Karpas-422 (cell line): ENCODE data around the gene SLC66A3. TPM values are rescaled to one million over a fixed set of nuclear protein-coding genes. Genes with fewer than 3 reads are reported as not detected.
A peak's percentile ranks its signal among the peaks of the same experiment; 100 is the strongest.

Source experiments
- DNase-seq: peaks from one replicate; pipeline ENCODE4 v3.0.0-alpha.2; 2015
- H2AFZ ChIP-seq: fragments of 200-600 bp; sonication (generic); 2 replicates; pipeline ENCODE4 v1.6.1; 2014; ENCODE audit warnings: antibody characterized with exemption, low read length, mixed read lengths
- H3K27ac ChIP-seq: fragments of 200-600 bp; sonication (generic); 2 replicates; pipeline ENCODE4 v1.5.1; 2014; ENCODE audit warnings: mild to moderate bottlenecking, low read length, moderate library complexity
- H3K27me3 ChIP-seq: fragments of 200-600 bp; sonication (generic); 2 replicates; pipeline ENCODE4 v1.6.1; 2014; ENCODE audit warnings: low read length, mixed read lengths
- H3K36me3 ChIP-seq: fragments of 200-600 bp; sonication (generic); 2 replicates; pipeline ENCODE4 v1.6.1; 2014; ENCODE audit warnings: low read length, mixed read lengths; ENCODE audit not compliant: insufficient read depth
- H3K4me1 ChIP-seq: fragments of 200-600 bp; sonication (generic); 2 replicates; pipeline ENCODE4 v1.6.1; 2014; ENCODE audit warnings: mild to moderate bottlenecking, low read length, mixed read lengths
- H3K4me2 ChIP-seq: fragments of 200-600 bp; sonication (generic); 2 replicates; pipeline ENCODE4 v1.6.1; 2014; ENCODE audit warnings: low read length, low read depth, mild to moderate bottlenecking; ENCODE audit not compliant: poor library complexity, severe bottlenecking
- H3K4me3 ChIP-seq: fragments of 200-600 bp; sonication (generic); 2 replicates; pipeline ENCODE4 v1.5.1; 2014; ENCODE audit warnings: mild to moderate bottlenecking, antibody characterized with exemption, low read length, mixed read lengths
- H3K79me2 ChIP-seq: fragments of 200-600 bp; sonication (generic); 2 replicates; pipeline ENCODE4 v1.6.1; 2014; ENCODE audit warnings: mild to moderate bottlenecking, low read length, mixed read lengths
- H3K9ac ChIP-seq: fragments of 200-600 bp; sonication (generic); 2 replicates; pipeline ENCODE4 v1.6.0; 2014; ENCODE audit warnings: low read length
- H3K9me2 ChIP-seq: fragments of 200-600 bp; sonication (generic), shearing (Covaris generic); replicated peaks from 2 replicates; pipeline ENCODE4 v1.6.0; 2014; ENCODE audit warnings: mild to moderate bottlenecking, low read length, moderate library complexity; ENCODE audit not compliant: insufficient read depth
- H3K9me3 ChIP-seq: fragments of 300-700, 200-600 bp; sonication (generic); 2 replicates; pipeline ENCODE4 v1.6.1; 2014; ENCODE audit warnings: low read length, mixed read lengths
- H4K20me1 ChIP-seq: fragments of 200-600 bp; sonication (generic); 2 replicates; pipeline ENCODE4 v1.6.1; 2014; ENCODE audit warnings: mild to moderate bottlenecking, antibody characterized with exemption, low read length, low read depth; ENCODE audit not compliant: insufficient read depth
- total RNA-seq: library from RNA; depleted of rRNA; stranded (reverse); fragments of >200 nt; shearing (Covaris generic); gene quantifications from 2 replicates; pipeline ENCODE4 v1.2.3, GENCODE V29; 2014; ENCODE audit warnings: low replicate concordance; rRNA removed

Gene SLC66A3
- total RNA-seq, 1 experiment from 2014 or later: 18.2 TPM

GRCh38 chr2:11220445-11220844, 65.2 kb downstream of the SLC66A3 start:
- no peaks in the 10 kb centered on the region for H3K27me3 ChIP-seq
- no peaks in the 10 kb centered on the region for H3K36me3 ChIP-seq
- no peaks in the 10 kb centered on the region for H3K9me3 ChIP-seq
- H3K4me1 ChIP-seq: peaks cover 9% of the 10 kb centered on the region
- no peak overlapping the region for H3K9ac ChIP-seq
- no peak overlapping the region for H3K27ac ChIP-seq
- DNase-seq: no peak
- no peaks in the 10 kb centered on the region for H3K79me2 ChIP-seq
- H3K9me2 ChIP-seq: no peaks in the 10 kb centered on the region
- H2AFZ ChIP-seq: no peak overlapping the region
- no peaks in the 10 kb centered on the region for H4K20me1 ChIP-seq
- H3K4me3 ChIP-seq: no peak overlapping the region
- H3K4me2 ChIP-seq: no peak overlapping the region

GRCh38 chr2:11222845-11223244, 67.6 kb downstream of the SLC66A3 start:
- H3K4me1 ChIP-seq: peaks cover 12% of the 10 kb centered on the region
- H3K9me3 ChIP-seq: no peaks in the 10 kb centered on the region
- H3K27ac ChIP-seq: no peak overlapping the region
- H3K27me3 ChIP-seq: no peaks in the 10 kb centered on the region
- H3K4me3 ChIP-seq: no peak overlapping the region
- no peak for DNase-seq
- H2AFZ ChIP-seq: no peak overlapping the region
- no peak overlapping the region for H3K9ac ChIP-seq
- no peaks in the 10 kb centered on the region for H3K36me3 ChIP-seq
- no peaks in the 10 kb centered on the region for H3K79me2 ChIP-seq
- H3K4me2 ChIP-seq: no peak overlapping the region
- H3K9me2 ChIP-seq: no peaks in the 10 kb centered on the region
- H4K20me1 ChIP-seq: no peaks in the 10 kb centered on the region

- Histone ChIP-seq H3K9me3 (no peaks in the 10 kb centered on the region), H3K4me3 (no peak overlapping the region), H3K27me3 (no peaks in the 10 kb centered on the region), H3K9me2 (no peaks in the 10 kb centered on the region), H3K9ac (no peak overlapping the region), H4K20me1 (no peaks in the 10 kb centered on the region), H2AFZ (no peak overlapping the region), H3K36me3 (no peaks in the 10 kb centered on the region), H3K4me2 (peak overlapping the region; percentile 44), H3K79me2 (no peaks in the 10 kb centered on the region), H3K27ac (0 out of 2 replicates have a peak overlapping the region, but pooled peaks have one; percentile 10), H3K4me1 (peaks cover 12% of the 10 kb centered on the region)
- peak; percentile 73 for DNase-seq
These were observed 69.6 kb downstream of the SLC66A3 start for GRCh38 chr2:11224887-11225286.

GRCh38 chr2:11227595-11227994, 72.3 kb downstream of the SLC66A3 start:
- Histone ChIP-seq H3K36me3 (no peaks in the 10 kb centered on the region), H3K9me2 (no peaks in the 10 kb centered on the region), H3K9me3 (no peaks in the 10 kb centered on the region), H3K4me2 (no peak overlapping the region), H3K27me3 (no peaks in the 10 kb centered on the region), H4K20me1 (no peaks in the 10 kb centered on the region), H3K4me3 (no peak overlapping the region), H3K27ac (no peak overlapping the region), H3K4me1 (peaks cover 12% of the 10 kb centered on the region), H3K79me2 (no peaks in the 10 kb centered on the region), H3K9ac (no peak overlapping the region), H2AFZ (no peak overlapping the region)
- DNase-seq: no peak

Other genes with a start within 250 kb of the SLC66A3 start
- not detected in 2 replicates for gene KCNF1, start 243.5 kb upstream of the SLC66A3 start, total RNA-seq
- 7.4 and 14.2 TPM in 2 replicates for gene ROCK2, start 189.2 kb downstream of the SLC66A3 start, total RNA-seq